Posterior cingulate gyrus (tissue), 11 donors: ENCODE results near the gene SMIM10L1.

Experiments
- DNase-seq, 10 donors: peaks; one replicate each; pipeline versions ENCODE4 v3.0.0 to v3.0.0-alpha.2; 2020 to 2021; ENCODE audit warnings: mixed read lengths in 3 of 10
- intact Hi-C: fragments of 100-400 bp; cut with DNase I; formaldehyde crosslinking; loops from one replicate; pipeline ENCODE4 v1.15.1; 2023

SMIM10L1 gene

DNA sequence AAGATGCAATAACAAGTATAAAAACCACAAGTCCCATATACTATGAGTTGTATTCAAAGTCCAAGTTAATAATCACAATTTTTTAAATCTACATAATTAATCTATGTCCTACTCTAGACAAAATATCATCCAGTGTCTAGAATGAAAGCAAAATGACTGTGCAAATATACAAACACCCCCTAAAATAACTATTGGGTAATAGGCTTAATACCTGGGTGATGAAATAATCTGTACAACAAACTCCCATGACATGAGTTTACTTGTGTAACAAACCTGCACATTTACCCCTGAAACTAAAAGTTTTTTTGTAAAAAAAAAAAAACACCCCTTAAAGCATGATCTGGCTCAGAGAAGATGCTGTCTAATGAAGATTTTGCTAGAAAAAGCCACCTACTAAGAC, 11.5 kb downstream of the SMIM10L1 start:
- no peak for DNase-seq
- intact Hi-C loops, result no loop called here

DNA sequence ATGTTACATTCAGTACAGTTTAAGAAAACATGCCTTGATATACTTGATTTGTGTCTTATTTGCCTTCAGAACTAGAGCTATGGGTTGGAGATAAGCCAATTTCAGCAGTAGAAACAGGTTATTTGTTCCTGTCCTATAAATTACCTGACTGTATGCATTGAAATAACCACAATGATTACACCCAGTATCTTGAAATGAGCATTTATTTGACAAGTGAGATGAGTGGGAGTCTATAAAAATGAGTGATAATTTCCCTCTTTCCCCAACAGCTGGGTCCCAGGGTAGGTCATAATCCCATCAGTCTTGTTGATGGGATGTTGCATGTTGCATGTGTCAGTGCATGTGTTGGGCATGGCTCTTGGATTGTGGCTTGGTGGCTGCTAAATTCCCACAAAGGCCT, 12.0 kb downstream of the SMIM10L1 start:
- intact Hi-C loops, result no loop called here

GRCh38 chr12:11186837-11187236, 15.8 kb downstream of the SMIM10L1 start, which contains the start of gene TAS2R42:
Gene TAS2R42 (minus strand): TSS chr12:11186937. CDS start chr12:11186937, 0 bp downstream.
- no peak for DNase-seq
- intact Hi-C loops, result no loop called here

More for the DNA sequence above, 12.0 kb downstream of the SMIM10L1 start:
- DNase-seq, result no peak

- intact Hi-C loops, result no loop called here
- DNase-seq, result no peak
Observed at GRCh38 chr12:11202811-11203210, 31.8 kb downstream of the SMIM10L1 start.

DNA sequence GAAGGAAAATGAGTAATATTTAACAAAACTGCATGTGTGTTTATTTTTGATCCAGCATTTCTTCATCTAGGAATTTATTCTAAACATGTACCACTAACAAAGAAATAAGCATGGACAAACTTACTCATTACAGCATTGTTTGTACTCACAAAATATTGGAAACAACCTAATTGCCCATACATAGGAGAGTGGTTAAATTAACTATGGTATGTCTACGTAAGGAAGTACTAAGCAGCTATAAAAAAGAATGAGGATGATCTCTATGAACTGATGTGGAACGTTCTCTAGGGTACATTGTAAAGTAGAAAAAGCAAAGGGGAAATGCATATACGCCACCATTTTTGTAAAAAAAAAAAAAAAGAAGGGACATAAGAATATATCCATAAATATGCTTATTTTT, 33.2 kb downstream of the SMIM10L1 start:
- intact Hi-C loops, result no loop called here
- no peak for DNase-seq

- DNase-seq, result no peak
- intact Hi-C loops, result no loop called here
Observed at GRCh38 chr12:11209113-11209512, 38.1 kb downstream of the SMIM10L1 start.
